ENCODE measurements around the gene CAMTA1. TPM values are rescaled to one million over a fixed set of nuclear protein-coding genes. Genes with fewer than 3 reads are reported as not detected.

Gene CAMTA1
- total and polyA plus RNA-seq, 12 donors: 123 to 265 (median 142) TPM

GRCh38 chr1:7351649-7352048 lies 566.4 kb downstream of the CAMTA1 start:
- WGBS, 2 donors: 87 to 88% methylated on average over 13 of the region's 13 CpGs
- no peak for TF ChIP-seq CTCF (IDR thresholded peaks at IDR 0.05)

GRCh38 chr1:7352364-7352763 lies 567.1 kb downstream of the CAMTA1 start:
- no peak for ATAC-seq
- 94 to 99% methylated on average over 4 of the region's 4 CpGs for WGBS, 2 donors
- intact Hi-C loops (cut with DNase I): no loop called here
- H3K4me3 ChIP-seq: no peak overlapping the region
- H3K4me1 ChIP-seq: no peaks in the 10 kb centered on the region
- H3K27ac ChIP-seq: no peak overlapping the region
- no peaks in the 10 kb centered on the region for H3K27me3 ChIP-seq
- H3K9me3 ChIP-seq: no peaks in the 10 kb centered on the region
- TF ChIP-seq CTCF (IDR thresholded peaks at IDR 0.05): no peak
- no peak for DNase-seq
- no peaks in the 10 kb centered on the region for H3K36me3 ChIP-seq

More at GRCh38 chr1:7351649-7352048, 566.4 kb downstream of the CAMTA1 start:
- Histone ChIP-seq H3K9me3 (no peaks in the 10 kb centered on the region), H3K27ac (no peak overlapping the region), H3K4me3 (no peak overlapping the region), H3K36me3 (no peaks in the 10 kb centered on the region), H3K4me1 (peaks cover 0 to 7% (median 2%) of the 10 kb centered on the region in 9 donors), H3K27me3 (no peaks in the 10 kb centered on the region)
- DNase-seq: no peak
- ATAC-seq: no peak
- intact Hi-C loops (cut with DNase I): no loop called here

GRCh38 chr1:7352974-7353373 lies 567.7 kb downstream of the CAMTA1 start:
- H3K27ac ChIP-seq: no peak overlapping the region
- no peaks in the 10 kb centered on the region for H3K27me3 ChIP-seq
- no peak for ATAC-seq
- no peak for DNase-seq
- WGBS, 2 donors: 88 to 90% methylated on average over 4 of the region's 4 CpGs
- H3K4me3 ChIP-seq: no peak overlapping the region
- no peaks in the 10 kb centered on the region for H3K9me3 ChIP-seq
- intact Hi-C loops (cut with DNase I): no loop called here
- no peaks in the 10 kb centered on the region for H3K36me3 ChIP-seq
- no peaks in the 10 kb centered on the region for H3K4me1 ChIP-seq
- TF ChIP-seq CTCF (IDR thresholded peaks at IDR 0.05): no peak

- ATAC-seq: no peak
- no peak for TF ChIP-seq CTCF (IDR thresholded peaks at IDR 0.05)
- Histone ChIP-seq H3K4me1 (no peaks in the 10 kb centered on the region), H3K27ac (no peak overlapping the region), H3K27me3 (no peaks in the 10 kb centered on the region), H3K4me3 (no peak overlapping the region), H3K9me3 (no peaks in the 10 kb centered on the region), H3K36me3 (no peaks in the 10 kb centered on the region)
- no peak for DNase-seq
- WGBS, 2 donors: 96 to 97% methylated on average over 2 of the region's 2 CpGs
- intact Hi-C loops (cut with DNase I): no loop called here
Observed at GRCh38 chr1:7355646-7356045, 570.4 kb downstream of the CAMTA1 start.
